Thyroid gland (tissue), 4 donors: ENCODE results near the gene HIC1.

ENCODE experiments used
- CTCF ChIP-seq, 6 experiments: fragments of 200-600 bp in 3 of 6; fragments of 450-650 bp in 3 of 6; sonication (generic) in 3 of 6; IDR thresholded peaks; one replicate each; pipeline ENCODE4 v1.5.1; 2016 to 2019; ENCODE audit warnings: antibody characterized with exemption in 6 of 6, mild to moderate bottlenecking in 2 of 6, inconsistent platforms in 1 of 6, moderate library complexity in 1 of 6
- POLR2A ChIP-seq, 2 donors: fragments of 450-650 bp; IDR thresholded peaks; one replicate each; pipeline ENCODE4 v1.6.1; 2017; ENCODE audit warnings: antibody characterized with exemption in 2 of 2, mild to moderate bottlenecking in 2 of 2, moderate library complexity in 1 of 2

- TF ChIP-seq CTCF (IDR thresholded peaks at IDR 0.05) (no peak), POLR2A (IDR thresholded peaks at IDR 0.05) (no peak)
Measured at GRCh38 chr17:2059547-2060384, 4.9 kb downstream of the HIC1 start.
